Esophagus squamous epithelium (tissue), 5 donors: ENCODE data around the gene ARHGEF1. TPM values are rescaled to one million over a fixed set of nuclear protein-coding genes. Genes with fewer than 3 reads are reported as not detected.
A peak's percentile ranks its signal among the peaks of the same experiment; 100 is the strongest.

ENCODE experiments used
- DNase-seq: peaks from one replicate; lab custom pipeline; 2025; lab: John Stamatoyannopoulos, UW
- H3K27ac ChIP-seq, 4 donors: fragments of 200-600 bp; sonication (generic); one replicate each; pipeline ENCODE4 v1.5.1; 2016 to 2019; ENCODE audit warnings: mild to moderate bottlenecking in 1 of 4
- H3K27me3 ChIP-seq, 4 donors: fragments of 200-600 bp; sonication (generic); 1 replicate in 3 of 4; 2 replicates in 1 of 4; pipeline versions ENCODE4 v1.5.1 to v1.6.0; 2017 to 2021; ENCODE audit warnings: antibody characterized with exemption in 1 of 4
- H3K36me3 ChIP-seq, 3 donors: fragments of 200-600 bp; sonication (generic); one replicate each; pipeline ENCODE4 v1.5.1; 2016 to 2019
- H3K4me1 ChIP-seq, 3 donors: fragments of 200-600 bp; sonication (generic); one replicate each; pipeline ENCODE4 v1.5.1; 2017 to 2019
- H3K4me3 ChIP-seq, 4 donors: fragments of 200-600 bp; sonication (generic); 1 replicate in 3 of 4; 2 replicates in 1 of 4; pipeline ENCODE4 v1.5.1; 2016 to 2019; ENCODE audit warnings: mild to moderate bottlenecking in 2 of 4, moderate library complexity in 1 of 4
- H3K9me3 ChIP-seq, 3 donors: fragments of 200-600 bp; sonication (generic); one replicate each; pipeline ENCODE4 v1.5.1; 2016 to 2019
- POLR2A ChIP-seq, 4 donors: fragments of 450-650 bp; IDR thresholded peaks; one replicate each; pipeline ENCODE4 v1.6.1; 2017; ENCODE audit warnings: antibody characterized with exemption in 4 of 4, mild to moderate bottlenecking in 4 of 4, moderate library complexity in 3 of 4
- WGBS, 2 donors: methylation state at CpG; one replicate each; pipeline ENCODE4 v1.1.5; 2018; 5-methylcytosine and 5-hydroxymethylcytosine counted together
- intact Hi-C: fragments of 100-400 bp; cut with DNase I; formaldehyde crosslinking; loops from one replicate; pipeline ENCODE4 v1.15.0; 2022
- total RNA-seq, 4 donors: library from RNA; depleted of rRNA; stranded (reverse); fragments of >200 nt; gene quantifications; one replicate each; pipeline ENCODE4 v1.1.0, GENCODE V29; 2016
- TF ChIP-seq, protein P1 (sequence below), 6 experiments: fragments of 450-650 bp in 4 of 6; fragments of 200-600 bp in 2 of 6; sonication (generic) in 2 of 6; IDR thresholded peaks; one replicate each; pipeline ENCODE4 v1.5.1; 2016 to 2019; ENCODE audit warnings: antibody characterized with exemption in 6 of 6, mild to moderate bottlenecking in 4 of 6, moderate library complexity in 4 of 6
- donor health status: DM: yes; HTN: yes; CAD: no.

ARHGEF1 gene
- total RNA-seq, 4 donors from 2014 or later, result 31.0 to 59.5 (median 56.2) TPM

DNA sequence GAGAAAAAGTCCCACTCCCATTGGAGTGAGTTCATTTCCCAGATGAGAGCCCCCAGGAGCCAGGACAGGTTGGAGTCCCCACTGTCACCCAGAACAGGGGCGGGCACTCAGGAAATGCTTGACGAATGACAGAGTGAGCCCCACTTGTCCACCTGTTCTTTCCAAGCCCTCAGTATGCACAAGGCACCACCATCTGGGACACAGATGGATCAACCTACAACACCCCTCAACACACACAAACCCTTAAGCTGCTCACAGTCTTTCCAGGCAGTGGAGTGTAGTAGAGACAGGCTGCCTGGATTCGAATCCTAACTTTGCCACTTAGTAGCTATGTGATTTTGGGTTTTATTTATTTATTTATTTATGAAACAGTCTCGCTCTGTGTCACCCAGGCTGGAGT, 8.0 kb downstream of the ARHGEF1 start:
- H3K4me1 ChIP-seq, result peaks cover 4 to 29% (median 6%) of the 10 kb centered on the region in 3 donors
- 95 to 96% methylated on average over 4 of the region's 4 CpGs for WGBS, 2 donors
- no peak for DNase-seq
- intact Hi-C loops, result no loop called here
- TF ChIP-seq, protein P1, sequence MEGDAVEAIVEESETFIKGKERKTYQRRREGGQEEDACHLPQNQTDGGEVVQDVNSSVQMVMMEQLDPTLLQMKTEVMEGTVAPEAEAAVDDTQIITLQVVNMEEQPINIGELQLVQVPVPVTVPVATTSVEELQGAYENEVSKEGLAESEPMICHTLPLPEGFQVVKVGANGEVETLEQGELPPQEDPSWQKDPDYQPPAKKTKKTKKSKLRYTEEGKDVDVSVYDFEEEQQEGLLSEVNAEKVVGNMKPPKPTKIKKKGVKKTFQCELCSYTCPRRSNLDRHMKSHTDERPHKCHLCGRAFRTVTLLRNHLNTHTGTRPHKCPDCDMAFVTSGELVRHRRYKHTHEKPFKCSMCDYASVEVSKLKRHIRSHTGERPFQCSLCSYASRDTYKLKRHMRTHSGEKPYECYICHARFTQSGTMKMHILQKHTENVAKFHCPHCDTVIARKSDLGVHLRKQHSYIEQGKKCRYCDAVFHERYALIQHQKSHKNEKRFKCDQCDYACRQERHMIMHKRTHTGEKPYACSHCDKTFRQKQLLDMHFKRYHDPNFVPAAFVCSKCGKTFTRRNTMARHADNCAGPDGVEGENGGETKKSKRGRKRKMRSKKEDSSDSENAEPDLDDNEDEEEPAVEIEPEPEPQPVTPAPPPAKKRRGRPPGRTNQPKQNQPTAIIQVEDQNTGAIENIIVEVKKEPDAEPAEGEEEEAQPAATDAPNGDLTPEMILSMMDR (IDR thresholded peaks at IDR 0.05), result no peak
- H3K27ac ChIP-seq, result no peak overlapping the region
- peaks cover 39 to 81% (median 45%) of the 10 kb centered on the region in 3 donors for H3K36me3 ChIP-seq
- H3K9me3 ChIP-seq, result no peaks in the 10 kb centered on the region
- H3K4me3 ChIP-seq, result no peak overlapping the region
- no peaks in the 10 kb centered on the region for H3K27me3 ChIP-seq

DNA sequence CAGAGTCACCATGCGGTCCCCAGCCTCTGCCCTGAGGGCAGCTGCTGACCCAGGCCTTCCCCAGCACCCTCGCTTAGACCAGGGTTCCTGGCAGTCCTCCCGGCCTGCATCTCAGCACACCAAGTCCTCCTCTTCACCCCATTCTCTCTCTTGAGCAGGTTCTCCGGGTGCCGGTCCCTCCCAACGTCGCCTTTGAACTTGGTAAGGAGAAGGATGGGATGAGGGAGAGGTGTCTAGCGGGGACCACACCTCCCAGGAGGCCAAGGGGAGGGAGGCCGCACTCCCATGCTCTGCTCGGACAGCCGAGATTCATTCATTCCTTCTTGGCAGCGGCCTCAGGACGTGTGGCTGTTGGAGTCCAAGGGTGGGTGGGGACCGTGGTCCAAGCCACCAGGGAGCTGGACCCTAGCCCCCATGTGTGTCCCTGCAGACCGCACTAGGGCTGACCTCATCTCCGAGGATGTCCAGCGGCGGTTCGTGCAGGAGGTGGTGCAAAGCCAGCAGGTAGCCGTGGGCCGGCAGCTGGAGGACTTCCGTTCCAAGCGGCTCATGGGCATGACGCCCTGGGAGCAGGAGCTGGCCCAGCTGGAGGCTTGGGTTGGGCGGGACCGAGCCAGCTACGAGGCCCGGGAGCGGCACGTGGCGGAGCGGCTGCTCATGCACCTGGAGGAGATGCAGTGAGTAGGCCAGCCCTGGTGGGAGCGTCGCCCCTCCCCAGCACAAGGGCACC, 9.4 kb downstream of the ARHGEF1 start:
- no peaks in the 10 kb centered on the region for H3K9me3 ChIP-seq
- peaks cover 0 to 15% (median 0%) of the 10 kb centered on the region in 3 donors for H3K4me1 ChIP-seq
- H3K27ac ChIP-seq, result no peak overlapping the region
- H3K36me3 ChIP-seq, result peaks cover 47 to 94% (median 50%) of the 10 kb centered on the region in 3 donors
- DNase-seq, result no peak
- intact Hi-C loops, result no loop called here
- no peaks in the 10 kb centered on the region for H3K27me3 ChIP-seq
- TF ChIP-seq, protein P1 (IDR thresholded peaks at IDR 0.05), result no peak
- TF ChIP-seq POLR2A (IDR thresholded peaks at IDR 0.05), result no peak
- H3K4me3 ChIP-seq, result no peak overlapping the region
- WGBS, 2 donors, result 81 to 89% methylated on average over 8 to 13 of the region's 34 CpGs

DNA sequence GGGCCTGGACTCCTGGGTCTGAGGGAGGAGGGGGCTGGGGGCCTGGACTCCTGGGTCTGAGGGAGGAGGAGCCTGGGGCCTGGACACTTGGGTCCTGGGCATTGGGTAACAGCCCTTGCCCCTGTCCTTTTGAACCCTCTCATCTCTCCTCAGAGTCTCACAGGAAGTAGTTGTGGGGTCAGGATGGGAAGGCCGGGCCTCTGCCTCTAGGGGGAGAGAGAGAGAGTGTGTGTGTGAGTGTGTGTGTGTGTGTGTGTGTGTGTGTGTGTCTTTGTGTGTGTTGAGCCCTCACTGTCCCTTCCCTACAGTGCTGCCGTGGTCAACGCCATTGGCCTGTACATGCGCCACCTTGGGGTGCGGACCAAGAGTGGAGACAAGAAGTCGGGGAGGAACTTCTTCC, 10.9 kb downstream of the ARHGEF1 start:
- DNase-seq, result no peak
- H3K27ac ChIP-seq, result no peak overlapping the region
- H3K9me3 ChIP-seq, result no peaks in the 10 kb centered on the region
- TF ChIP-seq, protein P1 (IDR thresholded peaks at IDR 0.05), result peak in 1 of 6 experiments; percentile 5
- TF ChIP-seq POLR2A (IDR thresholded peaks at IDR 0.05), result no peak
- 74 to 87% methylated on average over 4 to 6 of the region's 6 CpGs for WGBS, 2 donors
- peaks cover 0 to 7% (median 0%) of the 10 kb centered on the region in 3 donors for H3K4me1 ChIP-seq
- H3K4me3 ChIP-seq, result no peak overlapping the region
- intact Hi-C loops, result no loop called here
- H3K36me3 ChIP-seq, result peaks cover 46 to 94% (median 55%) of the 10 kb centered on the region in 3 donors
- no peaks in the 10 kb centered on the region for H3K27me3 ChIP-seq

DNA sequence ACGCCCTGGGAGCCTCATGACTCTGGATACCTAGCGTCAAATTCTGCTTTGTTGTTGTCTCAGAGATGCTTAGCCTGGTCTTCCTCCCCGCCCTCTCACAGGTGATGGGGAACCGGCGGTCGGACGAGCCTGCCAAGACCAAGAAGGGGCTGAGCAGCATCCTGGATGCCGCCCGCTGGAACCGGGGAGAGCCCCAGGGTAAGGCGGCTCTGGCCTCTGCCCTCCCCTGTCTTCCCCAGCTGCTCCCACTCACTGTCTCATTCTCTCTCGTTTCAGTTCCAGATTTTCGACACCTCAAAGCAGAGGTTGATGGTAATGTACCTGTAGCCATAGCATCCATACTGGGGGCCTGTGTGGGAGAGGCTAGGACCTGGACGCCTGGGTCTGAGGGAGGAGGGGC, 11.4 kb downstream of the ARHGEF1 start:
- TF ChIP-seq POLR2A (IDR thresholded peaks at IDR 0.05), result no peak
- TF ChIP-seq, protein P1 (IDR thresholded peaks at IDR 0.05), result no peak
- H3K9me3 ChIP-seq, result no peaks in the 10 kb centered on the region
- H3K4me3 ChIP-seq, result no peak overlapping the region
- peaks cover 43 to 94% (median 53%) of the 10 kb centered on the region in 3 donors for H3K36me3 ChIP-seq
- DNase-seq, result no peak
- WGBS, 2 donors, result 66 to 82% methylated on average over 3 to 6 of the region's 14 CpGs
- no peaks in the 10 kb centered on the region for H3K27me3 ChIP-seq
- H3K27ac ChIP-seq, result no peak overlapping the region
- intact Hi-C loops, result no loop called here
- H3K4me1 ChIP-seq, result peaks cover 0 to 7% (median 0%) of the 10 kb centered on the region in 3 donors

DNA sequence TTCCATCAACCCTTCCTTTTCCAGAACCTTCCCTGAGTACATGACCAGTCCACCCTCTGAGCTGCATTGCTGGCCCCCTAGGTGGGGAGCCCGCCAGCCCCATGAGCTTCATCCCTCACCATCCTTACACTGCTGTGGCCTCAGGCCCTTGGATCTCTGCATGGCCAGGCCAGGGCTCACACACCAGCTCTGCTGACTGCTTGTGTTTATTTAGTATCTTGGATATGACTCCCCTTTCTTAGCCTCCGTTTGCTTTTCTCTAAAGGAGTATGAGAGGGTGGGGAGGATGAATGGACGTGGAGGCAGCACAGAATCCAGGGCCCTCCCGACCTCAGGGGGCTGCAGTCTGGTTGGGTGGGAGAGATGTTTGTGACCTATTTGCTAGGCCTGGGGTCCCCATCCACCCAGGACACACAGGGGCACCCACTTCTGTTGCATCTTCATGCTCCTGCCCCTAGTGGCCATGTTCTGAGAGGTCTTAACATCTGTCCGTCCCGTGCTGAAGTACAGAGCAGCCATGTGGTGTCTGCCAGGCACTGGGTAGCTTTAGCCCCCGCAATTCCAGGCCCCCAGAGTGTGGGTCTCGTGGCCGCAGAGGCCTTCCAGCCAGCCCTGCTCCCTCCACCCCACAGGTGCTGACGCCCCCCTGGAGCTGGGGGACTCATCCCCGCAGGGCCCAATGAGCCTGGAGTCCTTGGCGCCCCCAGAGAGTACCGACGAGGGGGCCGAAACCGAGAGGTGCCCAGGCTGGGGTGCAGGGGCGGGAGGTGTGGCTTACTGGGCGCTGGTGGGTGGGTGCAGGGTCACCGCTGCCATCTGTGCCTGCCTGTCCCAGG, 13.0 kb downstream of the ARHGEF1 start:
- Histone ChIP-seq H3K9me3 (no peaks in the 10 kb centered on the region), H3K4me1 (peaks cover 0 to 7% (median 0%) of the 10 kb centered on the region in 3 donors), H3K27me3 (no peaks in the 10 kb centered on the region), H3K27ac (no peak overlapping the region), H3K4me3 (no peak overlapping the region), H3K36me3 (peaks cover 44 to 96% (median 45%) of the 10 kb centered on the region in 3 donors)
- no peak for TF ChIP-seq POLR2A (IDR thresholded peaks at IDR 0.05)
- TF ChIP-seq, protein P1 (IDR thresholded peaks at IDR 0.05), result no peak
- intact Hi-C loops, result no loop called here
- no peak for DNase-seq
- 82 to 92% methylated on average over 5 to 15 of the region's 19 CpGs for WGBS, 2 donors
